GM23338 (cell line): ENCODE results near the gene HPS5. TPM values are rescaled to one million over a fixed set of nuclear protein-coding genes. Genes with fewer than 3 reads are reported as not detected.

Source experiments
- ATAC-seq: fragments of 200-7000 bp; cut with Tn5 transposase; 3 replicates; pipeline ENCODE4 v1.9.1; 2020
- DNase-seq: peaks from one replicate; pipeline ENCODE4 v3.0.0-alpha.2; 2015; ENCODE audit warnings: low spot score
- H2AFZ ChIP-seq: fragments of 200-600 bp; sonication (generic); 2 replicates; pipeline ENCODE4 v1.8.0; 2016; ENCODE audit warnings: antibody characterized with exemption, mild to moderate bottlenecking, moderate library complexity
- H3F3A ChIP-seq: fragments of 200-600 bp; sonication (generic); replicated peaks from 2 replicates; pipeline ENCODE4 v1.8.0; 2017; ENCODE audit warnings: antibody characterized with exemption, mixed run types, low read depth
- H3K27ac ChIP-seq: fragments of 200-600 bp; sonication (generic); 2 replicates; pipeline ENCODE4 v1.6.1; 2016; ENCODE audit warnings: low read depth
- H3K27me3 ChIP-seq: fragments of 200-600 bp; sonication (generic); 2 replicates; pipeline ENCODE4 v1.8.0; 2016; ENCODE audit warnings: mild to moderate bottlenecking, mixed run types, moderate library complexity; ENCODE audit not compliant: insufficient read depth
- H3K36me3 ChIP-seq: fragments of 200-600 bp; sonication (generic); 2 replicates; pipeline ENCODE4 v1.8.0; 2016; ENCODE audit warnings: mild to moderate bottlenecking; ENCODE audit not compliant: insufficient read depth
- H3K4me1 ChIP-seq: fragments of 200-600 bp; sonication (generic); 2 replicates; pipeline ENCODE4 v1.8.0; 2016; ENCODE audit warnings: mild to moderate bottlenecking, moderate library complexity; ENCODE audit not compliant: insufficient read depth
- H3K4me2 ChIP-seq: fragments of 200-600 bp; sonication (generic); 2 replicates; pipeline ENCODE4 v1.7.1; 2017; ENCODE audit warnings: mixed run types
- H3K4me3 ChIP-seq: fragments of 200-600 bp; sonication (generic); 2 replicates; pipeline ENCODE4 v1.6.1; 2016; ENCODE audit warnings: mixed run types
- H3K79me2 ChIP-seq: fragments of 200-600 bp; sonication (generic); replicated peaks from 2 replicates; pipeline ENCODE4 v1.8.0; 2017; ENCODE audit warnings: mild to moderate bottlenecking; ENCODE audit not compliant: insufficient read depth
- H3K9me2 ChIP-seq: fragments of 200-600 bp; sonication (generic); 2 replicates; pipeline ENCODE4 v1.8.0; 2017; ENCODE audit not compliant: insufficient read depth
- H4K20me1 ChIP-seq: fragments of 200-600 bp; sonication (generic); replicated peaks from 2 replicates; pipeline ENCODE4 v1.8.0; 2017; ENCODE audit warnings: mild to moderate bottlenecking; ENCODE audit not compliant: insufficient read depth
- H3K27ac Mint-ChIP-seq: 2 replicates; pipeline ENCODE4 v1.8.0; 2020; ENCODE audit warnings: inconsistent platforms, mild to moderate bottlenecking, moderate library complexity, mixed read lengths
- H3K27me3 Mint-ChIP-seq: 3 replicates; pipeline ENCODE4 v1.8.0; 2022; ENCODE audit warnings: low read depth, mild to moderate bottlenecking, moderate library complexity, mixed read lengths, inconsistent platforms; ENCODE audit not compliant: insufficient read depth, poor library complexity
- H3K36me3 Mint-ChIP-seq: 3 replicates; pipeline ENCODE4 v1.8.0; 2021; ENCODE audit warnings: low read depth, mild to moderate bottlenecking, inconsistent platforms, moderate library complexity, mixed read lengths
- H3K4me1 Mint-ChIP-seq: 3 replicates; pipeline ENCODE4 v1.8.0; 2020; ENCODE audit warnings: mild to moderate bottlenecking, inconsistent platforms, mixed read lengths
- H3K4me3 Mint-ChIP-seq: 3 replicates; pipeline ENCODE4 v1.8.0; 2021; ENCODE audit warnings: moderate library complexity, mild to moderate bottlenecking, inconsistent platforms, mixed read lengths
- H3K9me3 Mint-ChIP-seq: 3 replicates; pipeline ENCODE4 v1.8.0; 2020; ENCODE audit warnings: moderate library complexity, mild to moderate bottlenecking, inconsistent platforms, mixed read lengths
- CREB1 ChIP-seq: fragments of 250-450 bp; sonication (Bioruptor Pico); IDR thresholded peaks from 2 replicates; pipeline ENCODE4 v1.5.0; 2020; ENCODE audit warnings: low read depth, mild to moderate bottlenecking, moderate library complexity
- CTCF ChIP-seq, 2 experiments: fragments of 200-600 bp in 1 of 2; sonication (generic) in 1 of 2; conservative IDR thresholded peaks; 2 replicates each; pipeline versions ENCODE4 v1.5.1 to v1.6.1; 2016 to 2017; ENCODE audit warnings: antibody characterized with exemption in 2 of 2, low read depth in 2 of 2, mild to moderate bottlenecking in 2 of 2, moderate library complexity in 1 of 2
- ETS1 ChIP-seq: IDR thresholded peaks from 2 replicates; pipeline ENCODE4 v1.6.1; 2016; ENCODE audit warnings: antibody characterized with exemption
- EZH2 ChIP-seq: fragments of 200-600 bp; sonication (generic); IDR thresholded peaks from one replicate; pipeline ENCODE4 v1.8.0; 2017; ENCODE audit warnings: antibody characterized with exemption, mild to moderate bottlenecking, low read depth; ENCODE audit not compliant: unreplicated experiment
- POLR2AphosphoS5 ChIP-seq: IDR thresholded peaks from 2 replicates; pipeline ENCODE4 v1.6.1; 2016; ENCODE audit warnings: antibody characterized with exemption, low read depth
- STAT1 ChIP-seq: IDR thresholded peaks from one replicate; pipeline ENCODE4 v1.6.1; 2016; ENCODE audit warnings: antibody characterized with exemption; ENCODE audit not compliant: unreplicated experiment
- ZNF114 ChIP-seq: fragments of 250-450 bp; sonication (Bioruptor Pico); IDR thresholded peaks from 2 replicates; pipeline ENCODE4 v1.5.0; 2020; ENCODE audit warnings: mild to moderate bottlenecking, moderate library complexity
- ZNF331 ChIP-seq: fragments of 250-450 bp; sonication (Bioruptor Pico); IDR thresholded peaks from 2 replicates; pipeline ENCODE4 v1.5.0; 2020; ENCODE audit warnings: low read depth, mild to moderate bottlenecking, moderate library complexity
- ZNF462 ChIP-seq: fragments of 250-450 bp; sonication (Bioruptor Pico); IDR thresholded peaks from 2 replicates; pipeline ENCODE4 v1.5.0; 2020; ENCODE audit warnings: mild to moderate bottlenecking, moderate library complexity
- polyA plus RNA-seq: library from polyadenylated mRNA; unstranded; fragments of >200 nt; fragmentation: Nextera tagmentation; extraction: Ambion mirVana; gene quantifications from 2 replicates; pipeline ENCODE4 v1.2.1, GENCODE V29; 2016
- total RNA-seq: library from RNA; depleted of rRNA; stranded (reverse); fragments of >200 nt; shearing (Covaris generic); gene quantifications from 2 replicates; pipeline ENCODE4 v1.2.3, GENCODE V29; 2014

Gene HPS5
- total and polyA plus RNA-seq, 2 experiments from 2014 or later, result 11.5 to 18.6 TPM

GRCh38 chr11:18254781-18255361 is 67.1 kb downstream of the HPS5 start:
- Histone ChIP-seq H3K27me3 (no peaks in the 10 kb centered on the region), H3K27ac (no peak overlapping the region), H2AFZ (no peak overlapping the region), H3K9me2 (peaks cover 6% of the 10 kb centered on the region; the same call in 1 of the 2 replicates), H3K36me3 (no peaks in the 10 kb centered on the region), H4K20me1 (no peaks in the 10 kb centered on the region), H3F3A (no peaks in the 10 kb centered on the region), H3K4me1 (no peaks in the 10 kb centered on the region), H3K4me3 (no peak overlapping the region), H3K79me2 (no peaks in the 10 kb centered on the region), H3K4me2 (no peak overlapping the region)
- Mint-ChIP-seq H3K36me3 (no peaks in the 10 kb centered on the region), H3K27ac (no peak overlapping the region), H3K4me3 (no peak overlapping the region), H3K27me3 (peaks cover 6% of the 10 kb centered on the region), H3K4me1 (no peaks in the 10 kb centered on the region), H3K9me3 (no peaks in the 10 kb centered on the region)
- DNase-seq (no peak), ATAC-seq (no peak)
- no peak for TF ChIP-seq ZNF462 (CRISPR knock-in tag)
- no peak for TF ChIP-seq CTCF (conservative IDR thresholded peaks at IDR 0.05; ENCODE audit: low read depth in 2 of 2)
- no peak for TF ChIP-seq ZNF331 (CRISPR knock-in tag)
- no peak for TF ChIP-seq POLR2AphosphoS5
- no peak for TF ChIP-seq ETS1
- no peak for TF ChIP-seq EZH2
- TF ChIP-seq ZNF114 (CRISPR knock-in tag), result no peak
- TF ChIP-seq STAT1, result no peak
- TF ChIP-seq CREB1 (CRISPR knock-in tag), result no peak
